Limb (tissue), 2 donors: ENCODE measurements around the gene LEMD2.

Source experiments
- DNase-seq, 2 donors: peaks; one replicate each; pipeline ENCODE4 v3.0.0-alpha.2; 2016; ENCODE audit errors: extremely low spot score in 2 of 2

The LEMD2 gene

DNA sequence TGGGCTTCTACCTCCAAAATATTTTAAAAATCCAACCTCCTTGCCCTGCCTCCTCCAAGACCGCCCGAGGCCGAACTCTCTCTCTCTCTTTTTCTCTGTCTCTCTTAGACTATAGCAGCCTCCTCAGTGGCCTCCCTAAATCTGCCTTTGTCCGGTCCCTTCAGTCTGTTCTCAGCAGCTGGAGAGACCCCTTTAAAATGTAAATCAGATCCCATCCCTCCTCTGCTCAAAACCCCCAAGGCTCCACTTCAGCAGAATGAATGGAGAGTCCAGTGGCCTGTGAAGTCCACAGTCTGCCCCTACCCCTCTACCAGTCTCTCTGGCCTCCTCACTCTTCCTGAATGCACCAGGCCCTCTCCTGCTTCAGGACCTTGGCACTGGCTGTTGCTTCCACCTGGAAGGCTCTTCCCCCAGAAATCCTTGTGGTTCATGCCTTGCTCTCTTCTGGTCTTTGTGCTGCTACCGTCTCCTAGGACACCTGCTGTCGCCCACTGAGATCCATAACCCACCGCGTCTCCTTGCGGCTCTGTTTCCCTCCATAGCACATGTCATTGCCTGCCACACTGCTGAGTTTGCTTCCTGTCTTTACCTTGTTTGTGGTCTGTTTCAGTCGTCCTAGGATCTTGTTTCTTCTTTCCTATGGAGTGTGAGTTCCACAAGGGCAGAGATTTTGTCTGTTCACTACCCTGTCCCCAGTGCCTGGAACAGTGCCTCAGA is 8.9 kb upstream of the LEMD2 start:
- DNase-seq: no peak

DNA sequence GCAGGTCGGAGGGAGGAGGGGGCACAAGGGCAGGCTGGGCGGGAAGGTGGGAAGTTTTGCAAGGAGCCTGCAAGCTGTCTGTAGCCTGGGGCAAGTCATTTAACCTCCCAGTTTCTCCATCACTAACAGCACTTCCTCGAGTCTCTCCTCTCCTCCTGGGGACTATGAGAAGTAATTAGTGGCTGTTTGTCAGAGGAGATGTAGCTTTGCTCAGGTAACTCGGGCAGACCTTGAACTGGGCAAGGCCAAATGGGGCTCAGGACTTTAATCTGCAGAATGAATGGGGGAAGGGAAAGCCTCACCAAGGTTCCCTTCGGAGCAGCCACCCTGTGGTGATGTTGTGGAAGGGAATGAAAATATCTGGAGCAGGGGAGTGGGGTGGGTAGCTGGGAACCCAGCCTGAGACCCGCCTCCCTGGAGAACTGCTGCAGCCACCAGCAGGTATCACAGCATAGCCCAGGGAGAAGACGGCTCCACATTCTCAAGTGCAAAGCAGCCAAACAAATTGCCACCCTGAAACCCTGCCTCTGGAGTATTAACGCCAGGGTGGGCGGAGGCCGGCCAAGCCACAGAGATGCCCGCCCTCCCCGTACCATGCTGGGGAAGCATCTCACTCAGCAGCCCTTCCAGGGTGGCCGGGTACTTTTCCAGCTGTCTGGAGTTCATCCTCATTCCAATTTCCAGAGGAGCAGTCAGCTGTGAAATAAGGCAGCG is 6.1 kb upstream of the LEMD2 start:
- DNase-seq: no peak

DNA sequence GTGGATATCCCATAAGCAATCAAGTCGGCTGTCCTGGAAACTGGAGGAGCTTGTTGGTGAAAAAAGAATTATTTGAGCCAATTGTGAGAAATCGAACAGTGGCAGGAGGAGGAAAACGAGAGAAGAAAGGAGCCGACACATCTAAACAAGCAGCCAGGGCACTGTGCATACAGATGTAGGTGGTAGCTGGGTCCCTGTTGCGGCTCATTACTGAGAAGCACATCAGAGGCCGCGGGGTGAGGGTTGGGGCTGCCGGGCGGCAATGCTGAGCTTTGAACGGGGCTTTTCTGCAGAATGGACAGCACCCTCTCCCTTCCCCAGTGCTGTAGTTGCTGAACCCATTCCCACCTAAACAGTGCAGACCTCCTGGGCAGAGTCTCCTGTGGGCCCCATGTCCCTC is 4.1 kb upstream of the LEMD2 start:
- no peak for DNase-seq

DNA sequence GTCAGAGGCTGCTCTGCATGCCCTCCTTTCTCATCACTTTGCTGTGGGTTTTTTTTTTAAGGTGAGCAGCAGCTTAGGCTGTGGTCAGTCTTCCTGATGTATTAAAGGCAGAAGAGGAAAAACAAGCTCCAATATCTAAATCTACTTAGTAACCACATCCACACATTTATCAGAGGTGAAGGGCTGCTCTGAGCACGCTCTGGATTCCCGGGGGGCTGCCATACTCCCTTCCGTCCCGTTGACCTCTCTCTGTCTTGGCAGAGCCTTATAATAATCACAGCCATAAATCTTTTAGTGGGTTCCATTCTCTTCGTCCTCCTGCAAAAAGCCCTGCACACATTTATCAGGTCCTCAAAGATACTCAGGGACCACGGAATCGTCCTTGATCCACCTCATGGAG is 2.7 kb upstream of the LEMD2 start:
- DNase-seq: no peak

DNA sequence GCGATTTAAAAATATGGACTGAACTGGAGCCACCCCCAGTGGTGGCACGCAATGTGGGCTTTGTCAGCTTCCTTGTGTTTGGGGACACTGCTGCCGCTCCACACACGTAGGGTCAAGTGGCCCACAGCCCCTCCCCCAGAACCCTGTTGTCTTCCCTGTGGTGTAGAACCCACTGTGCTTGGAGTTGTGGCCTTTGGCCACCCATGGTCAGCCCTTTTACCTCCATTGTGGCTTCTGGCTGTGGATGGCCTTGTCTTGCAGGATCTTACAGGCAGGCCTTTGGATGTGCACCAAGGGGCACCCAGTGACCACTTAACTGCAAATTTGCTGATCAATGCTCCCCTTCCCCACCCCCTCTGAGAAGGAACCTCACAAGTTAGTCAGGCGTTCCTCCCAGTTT is 2.0 kb upstream of the LEMD2 start:
- no peak for DNase-seq

DNA sequence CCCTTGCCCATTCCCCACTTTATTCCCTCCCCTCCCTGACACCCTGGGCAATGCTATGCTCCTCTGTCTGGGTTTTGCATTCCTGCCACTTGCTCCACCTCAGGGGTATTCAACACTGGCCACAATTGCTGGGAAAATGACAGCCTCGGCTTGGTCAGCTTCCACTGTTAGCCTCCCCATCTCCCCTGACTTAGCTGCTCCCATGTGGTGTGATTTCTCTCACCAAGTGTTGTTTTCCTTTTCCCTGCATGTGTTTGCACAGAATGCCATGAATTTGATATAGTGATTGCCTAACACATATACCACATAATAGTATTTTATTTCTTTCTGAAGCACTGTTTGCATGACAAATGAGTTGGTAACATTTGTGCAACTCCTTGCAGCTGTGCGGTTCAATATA is 1.4 kb upstream of the LEMD2 start:
- no peak for DNase-seq

DNA sequence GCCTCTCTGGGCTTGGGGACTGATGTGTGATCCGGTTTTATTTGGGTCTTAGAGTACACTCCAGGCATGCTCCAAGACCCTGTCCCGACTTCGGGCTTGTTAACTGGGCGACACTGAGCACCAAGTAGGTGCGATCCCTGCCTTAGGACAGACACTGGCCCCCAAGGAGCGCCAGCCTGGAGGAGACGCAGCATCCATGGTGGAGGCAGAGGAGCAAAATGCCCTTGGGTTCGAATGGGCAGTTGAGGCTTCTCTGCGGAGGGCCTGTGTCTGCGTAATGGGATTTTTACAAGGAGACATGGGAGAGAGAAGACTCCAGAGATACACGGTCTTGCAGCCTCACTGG is 593 bp upstream of the LEMD2 start:
- DNase-seq: no peak

DNA sequence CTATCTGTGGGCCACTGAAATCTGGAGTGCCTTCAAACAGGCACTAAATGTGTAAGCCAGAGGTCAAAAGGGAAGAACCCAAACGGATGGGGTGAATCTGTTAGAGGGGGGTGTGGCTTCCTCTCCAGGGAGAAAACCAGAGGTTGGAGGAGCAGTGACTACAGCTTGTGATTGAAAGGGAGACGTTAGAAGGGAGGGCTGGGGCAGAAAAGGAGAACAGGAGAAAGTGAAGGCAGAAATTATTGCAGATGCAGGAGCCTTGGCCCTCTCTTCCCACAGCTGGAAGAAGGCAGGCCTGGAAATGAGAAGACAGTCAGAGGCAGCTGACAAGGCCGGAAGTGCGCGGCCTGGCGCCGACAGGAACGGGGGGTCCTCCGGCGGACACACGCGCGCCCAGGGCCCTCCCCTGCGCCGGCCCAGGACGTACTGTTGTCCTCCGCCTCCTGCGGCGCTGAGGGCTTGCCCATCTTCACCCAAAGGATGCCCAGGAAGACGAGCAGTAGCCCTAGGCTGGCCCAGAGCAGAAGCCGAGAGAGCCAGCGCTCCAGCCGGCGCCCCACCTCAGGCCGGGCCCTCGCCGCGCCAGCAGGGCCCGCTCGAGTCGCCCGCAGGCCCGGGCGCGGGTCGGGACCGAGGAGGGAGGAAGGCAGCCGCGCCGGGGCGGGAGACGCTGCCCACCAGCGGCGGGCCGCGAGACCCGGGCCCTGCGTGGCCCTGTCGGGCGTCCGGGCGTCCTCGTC is 806 bp downstream of the LEMD2 start:
- DNase-seq: peak; percentile 71 to 81

DNA sequence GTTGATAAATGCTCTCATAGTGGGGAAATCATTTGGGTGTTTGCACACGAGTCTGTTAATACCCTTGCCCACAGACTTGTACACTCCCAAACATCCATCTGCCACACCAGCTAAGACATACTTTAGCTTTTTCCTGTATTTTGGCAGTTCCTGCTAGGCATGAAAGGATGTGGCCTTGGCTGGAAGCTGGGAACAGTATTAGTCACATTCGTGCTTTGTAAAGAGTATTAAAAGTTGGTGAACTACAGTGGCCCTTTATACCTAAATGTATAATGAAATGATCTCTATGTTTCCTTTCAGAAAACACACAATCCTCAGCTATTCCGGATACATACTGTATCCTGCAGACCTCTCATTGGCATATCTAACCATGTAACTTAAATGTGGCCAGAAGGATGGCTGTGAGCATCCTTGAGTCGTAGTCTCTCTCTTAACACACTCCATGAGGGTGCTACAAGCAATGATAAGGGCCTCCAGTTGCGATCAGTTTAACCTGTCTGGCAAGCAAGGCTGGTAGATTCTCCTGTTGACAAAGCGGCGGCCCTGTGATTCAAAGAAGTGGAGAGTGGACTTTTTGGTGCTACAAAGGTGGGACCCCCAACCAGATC is 1.5 kb downstream of the LEMD2 start:
- DNase-seq: no peak

DNA sequence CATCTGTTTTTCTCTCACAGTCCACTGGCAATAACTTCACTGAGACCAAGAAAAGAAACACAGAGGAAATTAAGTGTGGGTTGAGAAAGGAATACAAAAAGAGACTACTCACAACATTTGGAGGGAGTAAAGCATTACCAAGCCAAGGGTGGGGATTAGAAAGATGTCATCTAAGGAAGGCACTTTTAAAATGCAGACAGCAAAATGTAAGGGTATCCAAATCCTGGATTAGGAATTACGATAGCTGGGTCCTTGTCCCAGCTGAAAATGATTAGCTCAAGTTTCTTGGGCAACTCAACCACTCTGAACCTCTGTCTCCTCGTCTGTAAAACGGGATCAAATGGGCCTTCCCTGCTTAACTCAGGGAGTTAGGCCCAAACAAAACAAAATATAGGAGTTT is 2.2 kb downstream of the LEMD2 start:
- no peak for DNase-seq

DNA sequence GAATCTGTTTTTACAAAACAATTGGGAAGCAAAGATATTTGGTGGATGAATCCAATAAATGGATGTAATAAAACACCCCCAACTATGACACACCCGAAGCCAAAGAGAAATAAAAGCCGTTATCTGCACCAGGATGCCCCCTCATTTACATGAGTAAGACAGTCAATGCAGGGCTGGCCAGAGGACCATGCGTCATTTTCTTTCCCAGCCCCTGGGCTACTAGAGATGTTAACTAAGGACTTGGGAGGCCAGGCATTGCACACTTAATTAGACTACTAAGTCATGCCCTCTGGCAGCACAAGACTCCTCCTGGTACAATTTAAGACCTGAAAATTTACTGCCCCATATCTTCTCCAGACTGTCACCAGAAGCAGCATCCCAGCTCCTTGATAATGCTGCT is 3.2 kb downstream of the LEMD2 start:
- no peak for DNase-seq

DNA sequence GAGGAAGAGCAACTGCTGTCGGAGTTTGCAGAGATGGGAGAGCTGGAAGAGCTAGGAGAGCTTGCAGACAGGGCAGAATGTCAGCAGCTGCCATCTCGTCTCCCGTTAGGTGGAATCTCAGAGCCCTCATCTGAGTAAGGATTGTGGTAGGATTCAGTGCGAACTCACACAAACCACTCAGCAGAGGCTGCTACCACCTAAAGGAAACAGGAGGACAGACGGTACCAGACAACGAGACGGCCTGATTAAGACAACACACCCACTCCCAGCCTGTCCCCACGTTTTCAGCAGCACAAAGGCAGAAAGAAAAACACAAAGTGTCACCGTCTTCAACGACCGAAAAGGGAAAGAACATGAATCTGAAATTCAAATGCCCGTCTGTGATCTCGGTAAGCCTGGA is 4.1 kb downstream of the LEMD2 start:
- no peak for DNase-seq

DNA sequence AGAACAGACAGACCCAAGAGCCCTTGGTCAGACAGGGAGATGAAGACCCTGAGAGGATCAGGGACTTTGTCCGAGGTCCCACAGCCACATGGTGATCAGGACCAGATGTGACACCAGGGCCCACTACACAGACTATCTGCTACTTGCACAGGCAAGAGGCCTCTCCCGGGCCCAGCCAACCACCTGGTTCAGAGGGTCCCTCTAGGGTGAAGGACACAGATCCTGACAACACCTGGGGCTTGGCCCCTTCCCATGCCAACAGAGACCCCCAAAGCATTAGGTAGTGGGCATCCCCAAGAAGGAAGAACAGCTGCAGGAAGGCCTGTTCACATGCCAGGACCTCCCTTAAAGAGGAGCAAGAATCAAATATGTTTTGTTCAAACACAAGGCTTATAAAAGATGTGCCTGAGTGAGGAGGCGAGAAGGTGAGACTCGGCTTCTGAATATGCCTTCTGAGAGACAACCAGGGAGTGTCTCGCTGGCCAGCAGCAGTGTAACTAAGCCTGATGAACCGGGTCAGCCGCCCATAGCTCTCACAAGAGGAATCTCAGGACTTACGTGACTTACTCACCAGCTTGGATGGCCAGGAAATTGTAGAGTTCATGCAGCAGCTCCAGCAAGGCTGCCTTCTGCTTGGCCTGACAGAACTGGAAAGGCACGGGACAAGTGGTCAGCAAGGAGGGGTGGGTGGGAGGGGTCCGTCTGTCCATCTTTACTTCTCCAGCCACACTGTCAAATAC is 5.0 kb downstream of the LEMD2 start:
- no peak for DNase-seq

DNA sequence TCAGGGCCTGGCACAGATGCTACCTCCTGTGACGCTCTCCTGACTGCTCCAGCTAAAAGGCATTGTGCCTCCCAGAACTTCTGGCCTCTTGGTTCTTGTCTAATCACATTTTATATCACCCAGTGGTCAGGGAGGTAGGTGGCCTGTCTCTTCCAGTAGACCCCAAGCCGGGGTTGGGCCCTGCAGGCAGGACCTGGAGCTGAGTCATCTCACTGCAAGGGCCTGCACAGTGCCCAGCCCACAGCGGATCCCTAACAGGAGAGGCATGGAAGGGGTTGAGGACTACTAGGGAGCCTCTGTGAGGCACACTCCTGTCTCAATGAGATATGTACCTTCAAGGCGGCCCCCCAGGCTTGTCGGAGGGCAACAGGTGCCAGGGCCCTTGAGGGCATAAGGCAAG is 6.4 kb downstream of the LEMD2 start:
- no peak for DNase-seq

DNA sequence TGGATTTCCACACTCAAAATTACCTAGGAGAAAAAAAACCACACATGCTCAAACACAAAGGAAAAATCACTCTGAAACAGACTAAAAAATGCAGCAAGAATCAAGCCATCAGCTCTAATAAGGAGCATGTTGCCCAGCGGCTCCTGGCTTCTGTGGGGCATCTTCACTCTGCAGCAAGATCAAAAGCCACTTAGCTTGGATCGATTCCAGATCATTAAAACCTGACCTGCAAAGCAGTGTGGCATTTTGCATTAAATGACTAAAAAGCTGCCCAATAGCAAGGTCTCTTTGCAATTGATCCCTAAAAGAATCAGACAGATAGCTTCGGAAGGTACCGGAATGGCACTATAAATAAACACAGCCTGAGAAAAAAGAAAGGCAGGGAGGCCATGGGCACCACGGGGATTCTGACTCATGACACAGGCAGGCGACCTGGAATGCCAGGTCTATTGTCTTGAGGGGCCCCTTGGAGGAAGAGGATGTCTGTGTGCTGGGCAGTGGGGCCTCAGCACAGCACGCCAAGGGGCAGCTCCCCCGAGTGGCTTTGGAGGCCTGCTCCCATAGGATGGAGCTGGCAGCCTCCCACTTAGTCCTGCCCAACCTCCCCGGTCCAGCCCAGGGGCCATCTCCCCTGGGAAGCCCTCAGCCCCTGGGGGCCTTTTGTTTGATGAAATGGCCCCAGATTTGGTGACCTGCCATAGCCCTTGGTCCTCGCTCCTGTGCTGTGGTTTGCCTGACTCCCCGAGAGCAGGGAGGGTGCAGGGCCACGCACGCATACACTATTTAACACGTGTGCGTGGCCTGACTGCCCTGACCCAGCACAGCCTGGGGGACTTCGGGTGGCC is 7.6 kb downstream of the LEMD2 start:
- DNase-seq: no peak

DNA sequence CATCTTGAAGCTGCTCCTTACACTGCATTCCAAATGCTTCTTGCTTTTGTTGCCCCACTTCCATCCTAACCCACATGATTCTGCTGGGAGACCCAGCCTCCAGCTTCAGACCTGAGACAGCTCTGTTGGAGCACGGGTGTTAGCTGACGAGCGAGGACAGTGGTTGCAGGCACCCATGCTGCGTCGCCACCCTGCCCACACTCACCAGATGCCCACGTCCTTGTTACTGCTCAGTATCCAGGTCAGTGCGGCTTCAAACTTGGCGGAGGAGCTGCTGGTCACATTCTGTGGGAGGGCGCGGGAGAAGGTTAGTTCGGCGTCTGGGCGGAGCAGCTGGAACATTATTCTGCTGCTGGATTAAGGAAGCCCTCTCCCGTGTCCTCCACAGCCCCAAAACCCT is 9.0 kb downstream of the LEMD2 start:
- no peak for DNase-seq

DNA sequence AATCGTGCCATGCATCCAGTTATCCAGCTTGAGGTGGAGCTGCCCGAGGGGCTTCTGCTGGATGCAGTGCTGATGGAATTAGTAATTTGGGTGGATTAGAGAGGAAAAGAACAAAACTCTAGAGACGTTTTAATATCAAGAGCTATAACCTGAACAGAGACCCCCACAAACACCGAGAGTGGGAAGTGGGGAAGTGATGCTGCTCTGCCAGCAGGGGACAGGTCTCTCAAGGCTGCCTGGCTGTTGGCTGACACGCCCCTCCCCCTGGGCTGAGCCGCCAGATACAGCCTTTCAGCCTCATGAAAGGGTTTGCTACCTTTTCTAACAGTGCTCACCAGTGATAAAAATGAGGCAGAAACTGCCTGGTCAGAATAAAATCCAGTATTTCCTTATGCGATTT is 9.6 kb downstream of the LEMD2 start:
- no peak for DNase-seq

DNA sequence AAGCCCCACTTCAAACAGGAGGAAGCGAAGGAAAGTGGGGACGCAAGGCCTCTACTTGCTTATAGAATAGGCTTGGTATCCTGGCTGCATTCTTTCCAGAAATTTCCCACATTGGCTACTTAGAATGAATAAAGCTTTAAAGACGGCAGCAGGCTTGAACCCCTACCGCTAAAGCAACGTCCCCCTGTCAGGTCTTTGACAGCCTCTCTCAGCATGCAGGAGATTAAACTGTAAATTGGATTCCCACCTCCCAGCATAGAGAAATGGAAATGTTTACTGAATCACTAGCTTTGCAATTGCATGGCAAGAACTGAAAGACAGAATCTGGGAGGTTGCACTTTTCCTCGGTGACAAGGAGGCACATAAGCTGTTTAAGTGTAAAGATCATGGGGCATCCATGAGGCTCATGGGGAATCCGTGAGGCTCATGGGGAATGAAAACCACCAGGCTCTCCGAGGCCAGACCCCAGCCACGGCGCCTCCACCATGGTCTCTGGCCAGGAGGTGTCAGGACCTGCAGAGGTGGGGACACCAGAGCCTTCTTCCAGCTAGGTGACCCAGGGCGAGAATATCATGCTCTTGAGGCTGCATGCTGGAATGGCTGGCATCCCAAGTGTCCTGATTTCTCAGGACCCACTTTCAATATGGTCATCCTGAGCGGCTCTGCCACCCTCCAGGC is 10.3 kb downstream of the LEMD2 start:
- DNase-seq: no peak

DNA sequence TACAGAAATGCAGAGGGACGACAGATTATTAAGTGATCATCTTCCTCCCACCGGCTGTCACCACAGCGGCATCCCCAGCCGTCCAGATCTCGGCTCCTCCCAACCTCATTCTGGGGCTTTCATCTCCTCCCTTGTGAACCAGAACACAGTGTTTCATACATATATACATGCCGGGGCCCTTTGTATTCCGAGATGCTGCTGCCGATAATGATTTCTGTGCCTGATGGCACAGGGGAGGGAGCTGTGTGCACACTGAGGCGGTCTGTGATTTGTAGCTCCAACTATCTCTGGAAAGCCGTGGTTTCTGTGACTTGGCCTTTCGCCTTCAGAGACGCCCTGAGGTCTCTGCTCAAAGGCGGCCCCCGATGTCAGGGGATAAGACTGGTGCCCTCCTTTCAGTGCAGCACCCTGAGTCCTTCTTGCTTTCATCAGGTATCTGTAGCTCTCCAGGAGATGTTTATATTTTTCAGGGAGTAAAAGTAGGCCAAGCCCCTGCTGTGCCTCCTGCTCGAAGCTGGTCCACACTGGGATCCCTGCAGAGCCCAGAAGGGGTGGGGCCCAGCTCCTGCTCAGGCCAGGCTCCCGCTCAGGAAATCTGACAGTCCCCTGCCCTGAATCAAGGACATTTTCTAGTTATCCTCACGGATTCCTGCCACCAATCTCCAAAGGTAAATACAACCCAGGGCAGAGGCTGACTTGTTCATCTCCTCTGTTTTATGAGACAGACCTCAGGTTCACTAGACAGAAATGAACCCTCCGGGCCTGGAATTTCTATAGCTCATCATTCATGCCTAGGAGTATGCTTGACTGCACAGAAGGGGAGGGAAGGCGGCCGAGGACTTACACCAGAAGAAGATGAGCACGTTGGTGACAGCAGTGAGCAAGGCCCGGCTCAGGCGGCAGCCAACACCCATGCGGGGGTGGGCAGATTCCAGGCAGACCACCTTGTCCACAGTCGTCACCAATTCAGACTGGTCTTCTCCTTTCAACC is 11.2 kb downstream of the LEMD2 start:
- no peak for DNase-seq
